ENCODE results near the gene KRTAP10-3.

KRTAP10-3 gene

GRCh38 chr21:44571844-44572782 lies 13.5 kb upstream of the KRTAP10-3 start:
- no peak for TF ChIP-seq CTCF (IDR thresholded peaks at IDR 0.05; ENCODE audit: low read depth, low read length)
- H3K4me3 ChIP-seq (ENCODE audit: low read depth, low read length) = no peak overlapping the region

- TF ChIP-seq CTCF (IDR thresholded peaks at IDR 0.05; ENCODE audit: low read depth, low read length) = no peak
- H3K4me3 ChIP-seq (ENCODE audit: low read depth, low read length) = no peak overlapping the region
These were observed 12.7 kb upstream of the KRTAP10-3 start for GRCh38 chr21:44571296-44571695.

GRCh38 chr21:44569861-44570517 lies 11.4 kb upstream of the KRTAP10-3 start:
- no peak overlapping the region for H3K4me3 ChIP-seq (ENCODE audit: low read depth, low read length)
- no peak for TF ChIP-seq CTCF (IDR thresholded peaks at IDR 0.05; ENCODE audit: low read depth, low read length)

GRCh38 chr21:44568667-44569556 lies 10.3 kb upstream of the KRTAP10-3 start:
- no peak for TF ChIP-seq CTCF (IDR thresholded peaks at IDR 0.05; ENCODE audit: low read depth, low read length)
- H3K4me3 ChIP-seq (ENCODE audit: low read depth, low read length) = no peak overlapping the region

- no peak overlapping the region for H3K4me3 ChIP-seq (ENCODE audit: low read depth, low read length)
- TF ChIP-seq CTCF (IDR thresholded peaks at IDR 0.05; ENCODE audit: low read depth, low read length) = no peak
These were observed 9.7 kb upstream of the KRTAP10-3 start for GRCh38 chr21:44568261-44568660.

- TF ChIP-seq CTCF (IDR thresholded peaks at IDR 0.05; ENCODE audit: low read depth, low read length) = no peak
These were observed 9.0 kb upstream of the KRTAP10-3 start for GRCh38 chr21:44567481-44568171.

More at GRCh38 chr21:44567481-44568171, 9.0 kb upstream of the KRTAP10-3 start:
- H3K4me3 ChIP-seq (ENCODE audit: low read depth, low read length) = no peak overlapping the region
